ENCODE results near the gene HS2ST1. TPM values are rescaled to one million over a fixed set of nuclear protein-coding genes. Genes with fewer than 3 reads are reported as not detected.
A peak's percentile ranks its signal among the peaks of the same experiment; 100 is the strongest.

The HS2ST1 gene
- total RNA-seq, 1 experiment from 2014 or later: 18.3 TPM

GRCh38 chr1:87146538-87146937 is 232.1 kb downstream of the HS2ST1 start:
- no peak for DNase-seq (ENCODE audit: low read depth in 1 of 2, low spot score in 2 of 2)
- H3K27ac ChIP-seq: no peak overlapping the region
- H3K4me3 ChIP-seq: no peak overlapping the region

GRCh38 chr1:87146986-87147385 is 232.6 kb downstream of the HS2ST1 start:
- no peak overlapping the region for H3K4me3 ChIP-seq
- H3K9me3 ChIP-seq (replicated peaks): no peaks in the 10 kb centered on the region
- H3K27ac ChIP-seq: no peak overlapping the region
- peaks cover 22% of the 10 kb centered on the region for H3K4me1 ChIP-seq (replicated peaks)
- no peaks in the 10 kb centered on the region for H3K36me3 ChIP-seq
- DNase-seq (ENCODE audit: low read depth in 1 of 2, low spot score in 2 of 2): no peak
- no peaks in the 10 kb centered on the region for H3K27me3 ChIP-seq (replicated peaks)

More at GRCh38 chr1:87146538-87146937, 232.1 kb downstream of the HS2ST1 start:
- Histone ChIP-seq H3K4me1 (replicated peaks) (peaks cover 19% of the 10 kb centered on the region), H3K27me3 (replicated peaks) (no peaks in the 10 kb centered on the region), H3K36me3 (no peaks in the 10 kb centered on the region), H3K9me3 (replicated peaks) (no peaks in the 10 kb centered on the region)

DNA sequence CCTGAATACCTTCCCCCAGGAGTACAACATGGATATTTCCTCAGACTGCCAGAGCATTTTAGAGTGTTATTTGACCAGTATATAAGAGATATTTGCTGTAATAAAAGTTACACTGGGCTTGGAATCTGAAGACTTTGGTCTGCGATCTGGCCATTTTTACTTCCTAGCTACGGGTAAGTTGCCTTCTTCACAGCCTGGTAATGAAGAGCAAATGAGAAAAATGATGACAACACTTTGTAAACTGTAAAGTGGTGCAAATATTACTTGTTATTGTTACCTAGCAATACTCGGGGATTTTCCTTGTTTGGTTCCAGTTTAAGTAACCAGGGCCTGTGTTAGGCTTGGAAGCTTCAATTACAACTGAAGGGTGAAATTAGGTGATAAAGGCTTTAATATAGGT is 233.4 kb downstream of the HS2ST1 start:
- H3K36me3 ChIP-seq: no peaks in the 10 kb centered on the region
- no peaks in the 10 kb centered on the region for H3K9me3 ChIP-seq (replicated peaks)
- H3K4me1 ChIP-seq (replicated peaks): peaks cover 28% of the 10 kb centered on the region
- no peak overlapping the region for H3K4me3 ChIP-seq
- DNase-seq (ENCODE audit: low read depth in 1 of 2, low spot score in 2 of 2): no peak
- no peaks in the 10 kb centered on the region for H3K27me3 ChIP-seq (replicated peaks)
- H3K27ac ChIP-seq: no peak overlapping the region

- Histone ChIP-seq H3K36me3 (no peaks in the 10 kb centered on the region), H3K27ac (no peak overlapping the region), H3K4me1 (replicated peaks) (peaks cover 28% of the 10 kb centered on the region), H3K27me3 (replicated peaks) (no peaks in the 10 kb centered on the region), H3K4me3 (no peak overlapping the region), H3K9me3 (replicated peaks) (no peaks in the 10 kb centered on the region)
- DNase-seq (ENCODE audit: low read depth in 1 of 2, low spot score in 2 of 2): no peak
Measured at GRCh38 chr1:87148661-87149060, 234.2 kb downstream of the HS2ST1 start.

DNA sequence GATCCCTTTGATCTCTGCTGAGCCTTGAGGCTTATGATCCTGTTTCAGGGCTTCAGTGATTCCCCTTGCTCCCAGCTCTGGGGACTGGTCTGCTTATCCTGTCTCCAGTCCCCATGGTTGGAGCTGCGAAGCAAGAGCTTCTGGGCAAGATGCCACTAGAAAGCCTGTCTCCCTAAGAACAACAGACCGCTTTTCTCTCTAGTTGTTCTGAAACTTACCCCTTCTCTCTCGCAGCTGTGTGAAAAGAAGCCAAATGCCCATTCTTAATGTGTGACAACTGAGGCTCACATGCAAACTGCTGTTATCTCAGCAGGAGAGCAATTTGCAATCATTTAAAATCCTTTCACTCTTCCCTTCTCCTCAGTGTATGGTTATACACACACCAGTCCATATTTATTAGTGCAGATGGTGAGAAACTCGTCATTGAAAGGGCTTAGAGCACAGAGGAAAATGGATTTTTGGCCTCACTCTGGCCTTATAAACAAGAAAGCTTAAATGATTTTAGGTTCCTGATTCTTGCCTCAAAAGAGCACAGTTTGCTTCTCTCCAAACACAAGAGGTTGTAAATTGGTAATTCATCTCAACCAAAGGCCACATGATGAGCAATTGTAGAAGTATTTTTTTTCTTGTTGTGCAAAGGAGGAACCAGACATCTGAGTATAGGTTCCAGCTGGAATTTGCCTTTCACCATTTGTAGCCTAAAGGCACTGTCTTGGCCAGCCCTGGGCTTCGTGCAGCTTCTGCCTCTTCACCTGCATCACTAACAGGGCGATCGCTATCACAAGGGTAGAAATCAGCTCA is 235.0 kb downstream of the HS2ST1 start:
- Histone ChIP-seq H3K4me3 (no peak overlapping the region), H3K27ac (no peak overlapping the region), H3K4me1 (replicated peaks) (peaks cover 28% of the 10 kb centered on the region), H3K36me3 (no peaks in the 10 kb centered on the region), H3K27me3 (replicated peaks) (no peaks in the 10 kb centered on the region), H3K9me3 (replicated peaks) (no peaks in the 10 kb centered on the region)
- peak in 1 of 2 experiments; percentile 28 for DNase-seq (ENCODE audit: low read depth in 1 of 2, low spot score in 2 of 2)

GRCh38 chr1:87150143-87150542 is 235.7 kb downstream of the HS2ST1 start:
- H3K36me3 ChIP-seq: no peaks in the 10 kb centered on the region
- H3K27ac ChIP-seq: no peak overlapping the region
- H3K4me1 ChIP-seq (replicated peaks): peaks cover 28% of the 10 kb centered on the region
- no peak overlapping the region for H3K4me3 ChIP-seq
- DNase-seq (ENCODE audit: low read depth in 1 of 2, low spot score in 2 of 2): no peak
- H3K9me3 ChIP-seq (replicated peaks): no peaks in the 10 kb centered on the region
- H3K27me3 ChIP-seq (replicated peaks): no peaks in the 10 kb centered on the region

GRCh38 chr1:87151500-87152421 is 237.3 kb downstream of the HS2ST1 start:
- Histone ChIP-seq H3K27ac (peak overlapping the region; percentile 41), H3K9me3 (replicated peaks) (no peaks in the 10 kb centered on the region), H3K4me1 (replicated peaks) (peaks cover 28% of the 10 kb centered on the region), H3K27me3 (replicated peaks) (no peaks in the 10 kb centered on the region), H3K4me3 (peak overlapping the region; percentile 29), H3K36me3 (no peaks in the 10 kb centered on the region)
- peak; percentile 87 for DNase-seq (ENCODE audit: low read depth in 1 of 2, low spot score in 2 of 2)

GRCh38 chr1:87154384-87154783 is 239.9 kb downstream of the HS2ST1 start:
- peaks cover 27% of the 10 kb centered on the region for H3K4me1 ChIP-seq (replicated peaks)
- DNase-seq (ENCODE audit: low read depth in 1 of 2, low spot score in 2 of 2): no peak
- no peak overlapping the region for H3K27ac ChIP-seq
- H3K9me3 ChIP-seq (replicated peaks): no peaks in the 10 kb centered on the region
- no peaks in the 10 kb centered on the region for H3K36me3 ChIP-seq
- no peak overlapping the region for H3K4me3 ChIP-seq
- no peaks in the 10 kb centered on the region for H3K27me3 ChIP-seq (replicated peaks)

DNA sequence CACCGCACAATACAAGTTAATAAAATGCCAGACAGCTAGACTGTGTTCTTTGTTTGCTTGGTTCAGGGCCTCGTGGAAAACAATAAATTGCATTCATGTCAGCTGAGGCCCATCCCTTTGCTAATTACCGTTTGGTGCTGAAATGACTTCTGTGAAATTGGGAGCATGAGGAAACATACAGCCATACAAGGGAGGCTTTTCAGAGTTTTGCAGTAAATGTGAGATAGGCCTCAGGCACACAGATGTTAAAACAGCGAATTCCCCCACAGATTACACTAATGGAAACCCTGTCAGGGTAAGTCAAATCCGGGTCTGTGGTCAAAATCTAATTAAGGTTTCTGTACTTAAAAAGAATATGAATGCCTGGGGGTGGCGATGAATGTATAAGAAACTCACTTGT is 240.7 kb downstream of the HS2ST1 start:
- Histone ChIP-seq H3K9me3 (replicated peaks) (no peaks in the 10 kb centered on the region), H3K36me3 (no peaks in the 10 kb centered on the region), H3K4me3 (no peak overlapping the region), H3K27ac (no peak overlapping the region), H3K27me3 (replicated peaks) (no peaks in the 10 kb centered on the region), H3K4me1 (replicated peaks) (peaks cover 19% of the 10 kb centered on the region)
- DNase-seq (ENCODE audit: low read depth in 1 of 2, low spot score in 2 of 2): no peak

DNA sequence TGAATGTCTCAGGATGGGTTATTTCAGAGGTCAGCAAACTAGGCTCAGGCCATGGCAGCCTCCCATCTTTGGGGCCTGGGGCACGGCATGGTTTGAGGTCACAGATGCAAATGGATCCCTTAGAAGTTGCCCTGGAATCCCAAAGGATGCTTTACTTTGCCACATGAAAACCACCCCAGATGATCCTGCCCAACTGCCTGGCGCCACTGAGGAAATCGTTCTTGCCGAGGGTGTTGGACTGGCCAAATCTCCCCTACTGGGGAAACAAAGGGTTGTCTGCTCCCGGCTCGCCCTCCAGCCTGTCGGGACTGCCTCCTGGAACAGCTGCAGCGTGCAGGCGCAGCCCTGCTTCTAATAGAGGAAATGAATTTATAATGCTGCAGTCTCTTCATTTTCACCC is 241.2 kb downstream of the HS2ST1 start:
- no peak overlapping the region for H3K4me3 ChIP-seq
- peaks cover 17% of the 10 kb centered on the region for H3K4me1 ChIP-seq (replicated peaks)
- H3K27ac ChIP-seq: no peak overlapping the region
- H3K36me3 ChIP-seq: no peaks in the 10 kb centered on the region
- H3K9me3 ChIP-seq (replicated peaks): no peaks in the 10 kb centered on the region
- DNase-seq (ENCODE audit: low read depth in 1 of 2, low spot score in 2 of 2): no peak
- no peaks in the 10 kb centered on the region for H3K27me3 ChIP-seq (replicated peaks)

DNA sequence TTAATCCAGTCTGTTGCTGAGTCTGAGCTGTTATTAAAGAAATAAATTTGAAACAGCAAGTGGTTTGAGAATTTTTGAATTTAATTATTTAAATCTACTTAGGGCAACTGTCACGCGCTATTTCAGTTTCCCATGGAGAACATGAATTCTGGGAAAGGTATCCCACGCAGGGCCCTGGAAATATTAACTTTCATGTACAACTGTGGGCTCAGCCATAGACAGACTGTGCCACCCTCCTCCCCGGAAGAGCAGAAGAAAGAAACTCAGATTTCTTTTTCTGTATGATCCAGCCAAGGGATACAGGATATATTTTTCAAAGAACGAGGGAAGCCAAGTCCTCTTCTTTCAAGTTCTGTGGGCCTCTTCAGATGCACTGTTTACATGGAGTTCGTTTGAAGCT is 241.7 kb downstream of the HS2ST1 start:
- no peak for DNase-seq (ENCODE audit: low read depth in 1 of 2, low spot score in 2 of 2)
- no peaks in the 10 kb centered on the region for H3K27me3 ChIP-seq (replicated peaks)
- no peak overlapping the region for H3K4me3 ChIP-seq
- H3K9me3 ChIP-seq (replicated peaks): no peaks in the 10 kb centered on the region
- no peak overlapping the region for H3K27ac ChIP-seq
- peaks cover 13% of the 10 kb centered on the region for H3K4me1 ChIP-seq (replicated peaks)
- no peaks in the 10 kb centered on the region for H3K36me3 ChIP-seq

GRCh38 chr1:87159378-87159915 is 245.0 kb downstream of the HS2ST1 start:
- Histone ChIP-seq H3K27me3 (replicated peaks) (no peaks in the 10 kb centered on the region), H3K4me3 (no peak overlapping the region), H3K9me3 (replicated peaks) (no peaks in the 10 kb centered on the region), H3K36me3 (no peaks in the 10 kb centered on the region), H3K4me1 (replicated peaks) (peaks cover under 1% of the 10 kb centered on the region; the same call in 1 of the 2 replicates), H3K27ac (no peak overlapping the region)
- no peak for DNase-seq (ENCODE audit: low read depth in 1 of 2, low spot score in 2 of 2)

All from SJSA1 (cell line).